Activated CD8-positive, alpha-beta memory T cell treated with anti-CD3 and anti-CD28 coated beads, Interleukin-2, amount 50 U/mL, for 1 hour (primary cell): ENCODE measurements around the gene KSR1.
A peak's percentile ranks its signal among the peaks of the same experiment; 100 is the strongest.

Experiments used
- DNase-seq: peaks from one replicate; pipeline ENCODE4 v3.0.0-alpha.2; 2020; ENCODE audit errors: extremely low read depth

KSR1 gene

GRCh38 chr17:27535178-27535928 is 79.1 kb downstream of the KSR1 start:
- DNase-seq = no peak

GRCh38 chr17:27535975-27536374 is 79.7 kb downstream of the KSR1 start:
- no peak for DNase-seq

DNA sequence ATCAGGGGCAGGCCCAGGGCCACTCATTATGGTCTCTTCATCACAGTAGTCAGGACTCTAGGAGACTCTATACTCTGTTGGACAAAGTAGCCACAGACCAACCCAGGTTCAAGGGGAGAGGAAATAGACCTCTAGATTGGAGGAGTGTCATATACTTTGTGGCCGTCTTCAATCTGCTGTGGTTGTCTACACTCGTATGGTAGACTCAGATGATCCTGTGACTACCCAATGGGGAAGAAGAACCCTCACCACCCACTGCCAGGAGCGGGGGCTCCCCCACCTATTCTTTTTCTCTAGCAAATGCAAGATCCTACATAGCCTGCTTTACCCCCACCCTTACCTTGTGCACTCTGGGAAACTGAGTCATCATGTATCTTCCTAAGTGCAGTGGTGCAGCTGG is 80.5 kb downstream of the KSR1 start:
- no peak for DNase-seq

GRCh38 chr17:27538156-27538955 is 82.1 kb downstream of the KSR1 start:
- DNase-seq = no peak

DNA sequence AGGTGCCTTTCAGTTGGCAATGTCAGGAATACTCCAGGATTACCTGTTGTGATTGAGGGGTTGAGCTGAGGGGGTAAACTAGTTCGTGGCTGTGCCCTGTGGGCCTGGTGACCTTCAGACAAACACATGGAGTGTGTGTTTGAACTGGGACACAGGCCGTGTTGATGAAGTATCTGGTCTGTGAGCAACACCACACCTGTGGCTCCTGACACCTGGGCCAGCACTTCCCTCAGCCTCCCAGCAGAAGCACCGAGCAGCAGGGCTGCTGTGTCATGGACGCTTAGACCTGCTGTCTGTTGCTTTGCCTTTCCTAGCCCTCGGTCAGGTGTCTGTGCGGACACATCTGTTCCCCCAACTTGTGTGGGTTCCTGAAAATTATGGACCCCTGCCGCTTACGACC is 82.9 kb downstream of the KSR1 start:
- DNase-seq = no peak

DNA sequence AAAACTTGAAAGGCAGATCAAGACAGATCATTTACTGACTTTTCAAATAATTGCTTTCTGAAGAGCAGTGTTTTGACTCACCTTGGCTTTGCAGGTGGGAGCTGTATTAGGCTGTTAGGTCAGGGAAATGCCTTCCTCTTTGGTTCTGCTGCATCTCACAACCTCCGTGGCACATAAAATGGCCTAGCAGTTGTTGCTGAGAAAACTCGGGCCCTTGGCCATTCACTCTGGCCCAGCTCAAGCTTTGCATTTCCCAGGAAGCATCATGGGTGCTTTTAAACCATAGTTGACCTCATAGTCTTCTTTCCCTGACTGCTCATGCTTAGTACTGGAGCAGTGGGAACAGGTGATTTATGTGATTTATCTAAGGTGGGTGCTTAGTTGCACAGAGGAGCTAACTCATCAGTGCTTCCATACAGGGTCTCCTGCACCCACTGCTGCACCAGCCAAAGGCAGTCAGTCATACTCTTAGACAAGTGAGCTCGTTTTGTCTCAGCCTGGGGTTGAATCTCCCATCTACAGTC is 83.6 kb downstream of the KSR1 start:
- DNase-seq = no peak

DNA sequence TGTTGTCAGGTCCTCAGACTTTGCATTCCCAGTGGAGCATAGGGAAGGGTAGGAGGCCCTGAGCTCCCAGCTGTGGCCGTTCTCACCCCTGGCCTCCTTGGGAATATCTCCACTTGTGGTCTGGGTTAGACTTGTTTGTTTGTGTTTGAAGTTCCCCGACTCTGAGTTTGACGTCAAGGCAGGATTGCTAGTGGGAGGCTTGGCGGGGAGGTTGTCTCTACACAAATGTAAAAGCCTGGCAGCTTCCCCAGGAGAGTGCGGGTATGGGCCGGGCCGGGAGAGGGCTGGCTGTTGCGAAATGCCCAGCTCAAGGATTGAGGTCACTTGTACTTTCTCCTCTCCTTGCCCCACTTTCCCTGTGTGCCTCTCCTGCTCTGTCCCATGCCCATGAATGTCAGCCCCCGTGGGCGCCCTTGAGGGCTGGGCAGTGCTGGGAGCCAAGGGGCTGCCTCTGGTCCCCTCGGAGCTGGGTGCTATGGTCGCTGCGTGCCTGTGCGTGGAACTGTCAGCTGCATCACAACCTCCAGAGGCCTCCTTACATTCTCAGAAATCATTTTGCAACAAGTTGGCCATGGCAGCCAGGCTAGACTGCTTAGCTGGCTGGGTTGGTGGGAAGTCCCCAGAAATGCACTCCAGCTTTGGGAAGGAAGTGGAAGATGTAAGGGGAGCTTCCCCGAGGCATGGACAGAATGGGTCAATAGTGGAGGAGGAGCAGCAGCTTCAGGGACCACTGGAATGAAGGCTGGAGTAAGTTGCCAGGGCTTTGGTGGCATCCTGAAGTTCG is 84.3 kb downstream of the KSR1 start:
- no peak for DNase-seq

- DNase-seq = no peak
These were observed 85.2 kb downstream of the KSR1 start for GRCh38 chr17:27541301-27542023.

GRCh38 chr17:27542841-27543463 is 86.7 kb downstream of the KSR1 start:
- DNase-seq = no peak

DNA sequence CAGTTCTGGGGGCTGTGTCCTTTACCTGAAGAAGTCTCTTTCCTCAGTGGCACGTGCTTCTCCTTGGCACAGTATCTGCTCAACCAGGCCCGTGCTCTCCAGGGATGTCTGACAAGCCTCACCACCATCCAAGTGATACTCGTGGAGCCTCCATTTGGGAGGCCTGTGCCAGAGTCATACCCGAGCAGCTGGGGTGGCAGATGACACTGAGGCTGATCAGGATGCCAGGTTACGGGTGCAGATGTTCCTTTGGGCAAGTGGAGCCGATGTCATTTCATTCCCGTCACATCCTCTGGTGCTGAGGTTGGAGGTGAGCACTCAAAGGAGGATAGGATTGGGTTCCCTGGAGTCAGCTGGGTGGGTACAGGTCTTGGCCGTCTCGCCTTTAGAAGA is 87.2 kb downstream of the KSR1 start:
- no peak for DNase-seq

DNA sequence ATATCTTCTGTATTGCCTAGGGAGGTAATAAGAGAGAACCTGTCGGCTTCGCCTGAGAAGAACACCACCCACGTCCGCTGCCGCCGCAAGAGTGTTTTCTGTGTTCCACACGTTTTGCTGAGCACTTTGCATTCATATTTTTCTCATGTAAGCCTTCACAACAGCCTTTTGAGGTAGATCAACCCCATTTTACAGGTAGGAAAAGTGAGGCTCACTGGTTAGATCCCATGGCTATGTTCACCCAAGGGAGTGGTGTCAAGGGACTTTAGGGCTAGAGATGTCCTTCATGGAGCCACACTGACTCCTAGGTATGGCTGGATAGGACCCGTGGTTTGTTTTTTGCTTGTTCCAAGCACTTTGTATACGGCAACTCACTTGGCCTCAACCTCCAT is 87.7 kb downstream of the KSR1 start:
- DNase-seq = no peak

- DNase-seq = peak; percentile 4
These were observed 88.3 kb downstream of the KSR1 start for GRCh38 chr17:27544350-27545131.

DNA sequence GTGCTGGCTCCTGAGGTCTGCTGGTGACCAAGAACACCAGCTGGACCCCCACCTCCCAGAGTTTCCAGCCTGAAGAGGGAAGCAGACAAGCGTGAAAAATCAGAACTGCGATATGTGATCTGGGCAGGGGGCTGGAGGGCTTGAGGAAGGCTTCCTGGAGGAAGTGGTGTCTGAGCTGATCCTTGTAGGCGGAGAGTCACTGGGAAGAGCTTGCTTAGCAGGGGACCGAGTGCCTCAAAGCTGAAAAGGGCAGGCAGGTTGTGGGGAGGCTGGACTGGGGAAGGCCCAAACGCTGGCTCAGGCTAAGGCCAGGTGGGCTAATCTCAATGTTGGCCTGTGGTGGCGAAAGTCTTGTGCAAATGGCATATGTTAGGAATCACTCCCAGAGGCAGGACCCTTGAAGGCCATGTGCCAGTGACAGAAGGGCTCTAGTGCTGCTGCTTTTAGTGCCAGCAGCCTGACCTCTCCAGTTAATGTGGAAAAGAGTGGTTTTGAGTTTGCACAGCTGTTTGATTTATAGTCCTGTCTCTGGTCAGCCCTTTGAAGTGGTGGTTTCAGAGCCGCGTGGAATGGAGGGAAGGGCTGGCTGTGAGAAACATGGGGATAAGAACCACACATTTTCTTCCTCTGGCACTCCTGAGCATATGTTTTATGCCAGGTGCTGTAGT is 89.4 kb downstream of the KSR1 start:
- no peak for DNase-seq

- no peak for DNase-seq
These were observed 90.5 kb downstream of the KSR1 start for GRCh38 chr17:27546624-27547300.

DNA sequence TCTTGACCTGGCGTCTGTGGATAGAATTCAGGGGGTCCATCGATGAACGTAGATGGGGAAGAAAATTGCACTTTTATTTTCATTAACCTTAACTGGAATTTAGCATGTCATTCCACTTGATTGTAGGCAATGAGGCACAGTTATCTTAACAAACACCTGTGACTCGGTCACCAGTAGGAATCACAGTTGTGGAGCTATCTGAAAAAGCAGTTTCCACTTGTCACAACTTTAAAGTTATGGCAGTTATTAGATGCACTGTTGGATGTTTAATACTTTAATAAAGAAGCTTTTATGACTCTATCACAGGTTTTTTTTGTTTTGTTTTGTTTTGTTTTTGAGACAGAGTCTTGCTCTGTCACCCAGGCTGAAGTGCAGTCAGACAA is 91.0 kb downstream of the KSR1 start:
- no peak for DNase-seq

DNA sequence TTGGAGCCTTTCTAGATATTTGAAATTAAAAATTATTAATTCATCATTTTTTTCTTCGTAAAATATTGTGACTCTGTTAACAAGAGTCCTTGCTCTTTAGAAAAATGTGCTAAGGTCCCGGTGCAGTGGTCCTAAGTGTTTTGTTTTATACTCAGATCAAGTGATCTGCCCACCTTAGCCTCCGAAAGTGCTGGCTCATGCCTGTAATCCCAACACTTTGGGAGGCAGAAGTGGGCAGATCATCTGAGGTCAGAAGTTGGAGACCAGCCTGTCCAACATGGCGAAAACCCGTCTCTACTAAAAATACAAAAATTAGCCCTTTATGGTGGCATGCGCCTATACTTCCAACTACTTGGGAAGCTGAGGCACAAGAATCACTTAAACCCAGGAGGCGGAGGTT is 92.1 kb downstream of the KSR1 start:
- no peak for DNase-seq

DNA sequence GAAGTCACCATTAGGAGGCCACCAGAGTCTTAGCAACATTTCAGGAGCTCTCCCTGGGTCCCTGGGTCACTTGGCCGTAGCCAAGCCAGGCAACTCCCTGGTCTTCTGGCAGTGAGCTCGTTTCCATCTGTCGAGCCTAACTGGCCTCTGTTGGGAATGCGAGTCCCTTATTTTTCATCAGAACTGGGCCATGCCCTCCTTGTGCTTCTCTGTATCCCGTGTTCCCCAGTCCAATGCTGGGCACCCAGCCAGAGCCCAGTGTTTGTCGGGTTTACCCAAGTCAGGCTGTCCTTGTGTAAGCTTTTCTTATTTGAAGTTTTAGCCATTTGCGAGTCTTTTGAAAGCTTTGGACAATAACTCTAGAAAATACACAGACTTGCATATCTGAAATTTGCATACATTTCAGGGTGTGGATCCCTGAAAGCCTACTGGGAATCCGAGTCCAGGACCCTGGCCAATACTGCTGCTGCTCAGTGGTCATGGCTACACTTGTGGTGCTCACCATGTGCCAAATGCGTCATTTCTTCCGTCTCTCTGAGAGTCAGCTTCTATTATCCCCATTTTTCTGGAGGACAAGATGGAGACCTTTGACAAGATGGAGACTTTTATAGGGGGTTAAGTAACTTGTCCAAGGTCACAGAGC is 93.1 kb downstream of the KSR1 start:
- DNase-seq = no peak

DNA sequence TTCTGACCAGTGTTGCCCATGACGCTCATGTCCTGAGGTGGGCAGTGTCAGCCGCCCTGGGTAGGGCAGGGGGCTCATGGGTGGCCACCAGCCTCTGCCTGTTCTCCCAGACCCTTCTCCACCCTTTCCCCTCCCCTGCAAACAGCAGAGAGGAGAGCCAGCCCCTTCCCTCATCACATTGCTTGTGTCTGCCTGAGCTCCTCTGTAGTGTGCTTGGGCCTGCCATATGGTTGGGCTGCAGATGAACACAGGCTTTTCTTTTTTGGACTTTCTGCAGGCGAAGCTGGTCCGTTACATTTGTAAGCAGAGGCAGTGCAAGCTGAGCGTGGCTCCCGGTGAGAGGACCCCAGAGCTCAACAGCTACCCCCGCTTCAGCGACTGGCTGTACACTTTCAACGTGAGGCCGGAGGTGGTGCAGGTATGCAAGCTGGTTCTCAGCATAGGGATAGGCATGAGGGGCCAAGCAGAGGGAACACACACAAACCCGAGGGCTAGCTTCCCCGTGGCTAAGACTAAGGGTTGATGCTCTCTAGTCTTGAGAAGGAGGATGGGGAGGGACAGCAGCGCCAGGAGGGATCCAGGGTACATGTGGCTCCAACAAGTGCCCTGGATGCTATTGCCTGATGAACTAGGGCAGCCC is 94.2 kb downstream of the KSR1 start:
- DNase-seq = no peak
